SHP77 (cell line): ENCODE measurements around the gene TMEM163.
"Not testable (repeated sequence)": the region's sequence is repeated elsewhere in the genome, so short reads cannot be mapped to it uniquely, and the experiment has no call there.

Source experiments
- DNase-seq, 2 experiments: peaks; one replicate each; lab custom pipeline; 2025; lab: John Stamatoyannopoulos, UW

The TMEM163 gene

DNA sequence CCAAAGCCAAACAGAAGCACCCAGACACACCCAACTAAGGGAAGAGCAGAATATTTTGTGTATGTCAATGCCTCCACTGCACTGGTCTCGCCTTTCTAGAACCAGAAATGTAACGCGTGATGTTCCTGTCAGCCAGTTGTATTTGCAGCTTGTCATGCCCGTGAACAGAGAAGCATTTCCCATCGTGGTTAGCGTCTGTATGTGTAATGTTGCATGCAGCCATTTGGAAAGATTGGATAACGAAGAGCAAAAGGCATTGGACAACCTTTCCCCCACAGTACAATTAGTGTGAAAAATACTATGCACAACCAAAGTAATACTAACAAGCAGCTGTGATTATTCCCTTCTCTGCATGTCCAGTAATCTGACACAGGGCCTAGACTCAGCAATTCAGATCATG, 140.5 kb downstream of the TMEM163 start:
- DNase-seq = no peak

DNA sequence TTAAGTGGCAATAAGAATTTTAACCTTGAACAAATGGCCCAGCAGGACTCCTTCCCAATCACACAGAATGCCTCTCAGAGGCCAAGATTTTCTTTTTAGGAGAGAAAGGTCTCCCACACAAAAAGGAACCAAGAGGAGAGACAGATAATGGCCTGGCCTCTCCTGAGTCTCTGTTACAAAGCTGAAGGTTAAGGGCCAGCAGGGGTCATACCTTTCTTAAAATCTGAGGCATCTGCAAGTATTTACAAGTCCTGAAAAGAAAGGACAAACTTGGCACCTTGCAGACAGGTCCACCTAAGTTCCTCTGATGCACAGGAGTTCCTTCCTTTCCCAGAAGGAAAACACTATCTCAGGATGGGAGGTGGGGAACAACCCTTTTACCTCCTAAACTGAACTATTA, 142.3 kb downstream of the TMEM163 start:
- no peak for DNase-seq

DNA sequence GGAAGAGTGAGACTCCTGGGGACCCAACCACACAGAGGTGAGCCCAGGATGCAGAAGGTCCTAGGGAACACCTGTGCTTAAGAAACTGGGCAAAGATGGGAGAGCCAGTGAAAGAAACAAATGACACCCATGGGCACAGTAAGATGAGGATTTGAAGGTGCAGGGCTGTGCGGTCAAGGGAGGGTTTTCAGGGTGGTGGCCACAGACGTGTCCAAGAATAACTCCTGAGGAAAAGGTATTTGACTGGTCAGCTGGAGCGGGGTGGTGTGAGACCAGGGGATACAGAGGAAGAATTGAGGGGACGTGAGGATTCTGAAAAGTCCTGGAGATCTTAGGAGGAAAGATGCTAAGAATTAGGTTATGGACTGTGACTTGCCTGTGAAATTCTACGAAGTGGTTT, 142.9 kb downstream of the TMEM163 start:
- no peak for DNase-seq

DNA sequence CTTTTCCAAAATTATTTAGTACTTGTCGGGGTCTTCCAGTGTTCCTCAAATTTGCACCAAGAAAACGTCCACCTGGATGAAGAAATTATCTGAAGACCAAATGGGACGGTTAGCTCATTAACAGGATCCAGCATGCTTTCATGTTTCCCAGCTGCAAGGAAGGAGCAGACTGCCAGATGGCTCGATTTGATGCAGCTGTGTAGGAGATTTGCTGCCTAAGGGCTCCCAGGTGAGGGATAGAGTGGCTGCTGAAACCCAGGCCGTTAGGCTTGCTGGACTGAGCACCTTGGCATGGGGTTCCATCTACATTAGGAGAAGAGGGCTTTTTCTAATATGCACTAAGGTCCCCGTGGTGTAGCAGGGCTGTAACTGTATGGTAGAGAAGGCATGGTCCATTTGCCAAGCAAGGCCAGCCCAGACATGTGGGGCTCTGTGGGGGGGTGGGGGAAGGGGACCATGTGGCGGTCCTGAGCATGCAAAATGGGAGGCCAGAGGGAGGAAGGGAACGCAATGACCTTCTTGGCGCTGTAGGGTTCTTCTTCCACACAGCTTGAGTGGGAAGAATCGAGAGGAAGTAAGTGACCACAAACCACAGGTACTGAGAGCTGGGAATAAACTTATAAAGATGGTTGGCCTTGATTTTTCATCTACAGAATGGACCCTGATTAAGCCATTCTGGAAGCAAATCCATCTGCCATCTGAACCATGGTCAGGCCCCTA, 144.0 kb downstream of the TMEM163 start:
- peak in 1 of 2 experiments; percentile 15 for DNase-seq

DNA sequence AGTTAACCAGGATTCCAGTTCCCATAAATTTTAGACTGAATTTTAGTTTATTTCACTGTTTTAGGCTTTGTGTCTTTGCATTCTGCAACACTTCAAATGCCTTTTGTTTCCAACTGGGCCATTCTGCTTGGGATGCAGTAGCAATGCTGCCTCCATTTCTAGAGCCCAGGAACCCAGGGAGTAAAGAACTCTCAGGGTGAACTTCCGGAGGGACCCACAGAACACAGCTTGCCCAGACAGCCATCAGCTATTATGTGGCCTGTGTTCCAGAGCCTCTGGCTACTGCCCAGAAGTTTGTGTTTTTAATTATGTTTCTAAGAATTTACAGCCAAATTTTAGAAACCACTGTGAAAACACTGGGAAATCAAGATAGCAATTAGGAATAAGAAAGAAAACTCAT, 145.1 kb downstream of the TMEM163 start:
- no peak for DNase-seq

DNA sequence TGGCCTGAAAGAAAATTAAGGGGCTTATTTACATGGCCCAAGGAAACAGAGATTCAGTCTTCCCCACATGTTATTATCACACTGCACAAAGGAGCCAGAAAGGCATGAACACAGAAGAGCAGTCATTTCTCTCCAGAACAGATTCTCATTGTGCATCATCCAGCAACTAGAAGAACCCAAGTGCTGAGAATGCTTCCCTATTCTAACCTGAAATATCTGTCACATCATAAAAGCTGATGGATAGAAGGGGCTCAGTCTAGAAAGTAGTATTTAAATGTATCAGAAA, 145.8 kb downstream of the TMEM163 start:
- no peak for DNase-seq

DNA sequence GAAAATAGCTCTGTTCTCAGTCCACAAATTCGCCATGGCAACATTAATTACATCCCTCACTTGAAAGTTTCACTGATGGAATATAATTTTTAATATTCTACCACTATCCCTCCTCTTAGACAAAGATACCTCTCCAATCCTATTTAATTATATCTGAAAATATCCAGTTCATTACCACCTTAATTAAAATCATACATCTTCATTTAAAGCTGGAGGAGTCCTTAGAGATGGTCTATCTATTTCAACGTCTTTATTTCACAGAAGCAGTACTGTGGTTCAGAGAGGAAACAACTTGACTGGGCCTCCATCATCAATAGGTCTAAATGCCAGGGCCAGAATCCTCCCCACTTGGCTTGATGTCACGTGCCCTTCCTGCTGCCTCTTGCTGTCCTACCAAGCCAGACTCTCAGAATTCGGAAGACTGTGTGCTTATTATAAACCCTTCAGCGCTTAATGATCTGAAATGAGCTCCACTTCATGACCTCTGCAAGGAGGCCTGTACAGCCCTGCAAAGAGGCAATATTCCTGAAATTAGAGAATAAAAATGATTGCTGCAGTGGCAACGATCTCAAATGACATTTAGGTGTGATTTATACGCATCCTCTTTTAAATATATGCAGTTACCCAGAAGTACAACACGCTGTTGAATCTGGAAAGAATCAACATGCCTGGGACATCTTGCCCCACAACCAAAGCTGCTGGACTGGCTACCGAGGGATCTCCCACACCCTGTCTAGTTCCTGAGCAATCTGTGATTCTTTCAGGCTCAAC, 146.3 kb downstream of the TMEM163 start:
- DNase-seq = no peak

DNA sequence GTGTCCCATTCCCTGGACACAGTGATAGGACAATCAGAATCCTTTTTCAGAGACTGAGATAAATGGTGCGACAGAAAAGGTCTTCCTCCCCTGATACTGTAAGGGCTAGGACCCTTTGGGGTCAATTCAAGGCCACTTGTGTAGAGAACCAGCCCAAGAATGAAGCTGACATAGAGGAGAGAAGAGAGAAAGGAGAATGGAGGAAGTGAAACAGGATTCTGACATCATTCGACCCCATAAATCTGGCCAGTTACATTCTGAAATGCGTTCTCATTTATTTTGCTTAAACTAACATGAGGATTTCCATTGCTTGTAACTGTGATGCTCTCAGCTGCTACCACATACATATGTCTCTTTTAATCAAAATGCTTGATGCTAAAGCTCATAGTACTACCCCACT, 148.1 kb downstream of the TMEM163 start:
- DNase-seq = no peak

DNA sequence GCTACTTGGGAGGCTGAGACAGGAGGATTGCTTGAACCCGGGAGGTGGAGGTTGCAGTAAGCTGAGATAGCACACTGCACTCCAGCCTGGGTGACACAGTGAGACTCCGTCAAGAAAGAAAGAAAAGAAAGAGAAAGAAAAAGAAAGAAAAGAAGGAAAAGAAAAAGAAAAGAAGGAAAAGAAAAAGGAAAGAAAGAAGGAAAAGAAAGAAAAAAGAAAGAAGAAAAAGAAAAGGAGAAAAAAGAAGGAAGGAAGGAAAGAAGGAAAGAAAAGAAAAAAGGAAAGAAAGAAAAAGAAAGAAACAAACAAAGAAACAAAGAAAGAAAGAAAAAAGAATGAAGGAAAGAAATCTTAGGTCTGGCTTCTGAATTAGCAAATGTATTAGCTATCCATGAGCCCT, 150.4 kb downstream of the TMEM163 start:
- DNase-seq = no peak

DNA sequence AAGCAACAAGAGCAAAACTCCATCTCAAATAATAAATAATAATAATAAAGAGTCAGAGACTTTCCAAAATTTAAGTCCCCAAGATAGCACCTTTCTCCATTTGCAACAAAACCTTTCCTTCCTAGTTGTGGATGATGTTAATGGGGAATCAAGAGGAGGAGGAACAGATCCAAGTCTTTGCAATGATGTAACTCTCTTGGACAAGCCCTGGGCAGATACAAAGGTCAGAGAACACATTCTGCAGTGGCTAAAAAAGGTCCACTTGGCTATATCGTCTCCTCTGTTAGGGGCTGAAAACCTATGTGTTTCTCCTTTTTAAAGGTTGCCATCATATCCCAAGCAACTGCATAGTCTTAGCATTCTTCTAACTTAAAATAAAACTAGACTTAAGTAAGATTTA, 151.1 kb downstream of the TMEM163 start:
- DNase-seq = no peak

DNA sequence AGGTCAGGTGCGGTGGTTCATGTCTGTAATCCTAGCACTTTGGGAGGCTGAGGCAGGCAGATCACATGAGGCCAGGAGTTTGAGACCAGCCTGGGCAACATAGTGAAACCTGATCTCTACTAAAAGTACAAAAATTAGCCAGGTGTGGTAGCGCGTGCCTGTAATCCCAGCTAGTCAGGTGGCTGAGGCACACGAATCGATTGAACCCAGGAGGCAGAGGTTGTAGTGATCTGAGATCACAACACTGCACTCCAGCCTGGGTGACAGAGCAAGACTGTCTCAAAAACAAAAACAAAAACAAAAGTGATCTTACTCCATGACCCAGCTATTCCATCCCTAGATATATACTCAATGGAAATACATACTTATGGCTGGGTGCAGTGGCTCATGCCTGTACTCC, 153.8 kb downstream of the TMEM163 start:
- not testable (repeated sequence) for DNase-seq

DNA sequence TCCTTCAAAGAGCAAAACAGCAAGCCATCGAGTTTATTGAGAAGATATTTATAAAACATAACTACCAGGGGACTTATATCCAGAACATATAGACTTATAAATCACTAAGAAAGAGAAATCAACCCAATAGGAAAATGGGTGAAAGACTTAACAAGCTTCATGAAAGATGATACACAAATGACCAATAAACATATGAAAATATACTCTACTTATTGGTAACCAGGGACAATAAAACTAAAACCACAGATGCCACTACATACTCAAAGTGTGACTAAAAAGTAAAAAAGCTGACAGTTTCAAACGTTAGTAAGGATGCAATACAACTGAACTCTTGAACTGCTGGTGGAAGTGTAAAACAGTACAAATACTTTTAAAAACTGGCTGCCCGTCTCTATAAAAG, 154.3 kb downstream of the TMEM163 start:
- no peak for DNase-seq

DNA sequence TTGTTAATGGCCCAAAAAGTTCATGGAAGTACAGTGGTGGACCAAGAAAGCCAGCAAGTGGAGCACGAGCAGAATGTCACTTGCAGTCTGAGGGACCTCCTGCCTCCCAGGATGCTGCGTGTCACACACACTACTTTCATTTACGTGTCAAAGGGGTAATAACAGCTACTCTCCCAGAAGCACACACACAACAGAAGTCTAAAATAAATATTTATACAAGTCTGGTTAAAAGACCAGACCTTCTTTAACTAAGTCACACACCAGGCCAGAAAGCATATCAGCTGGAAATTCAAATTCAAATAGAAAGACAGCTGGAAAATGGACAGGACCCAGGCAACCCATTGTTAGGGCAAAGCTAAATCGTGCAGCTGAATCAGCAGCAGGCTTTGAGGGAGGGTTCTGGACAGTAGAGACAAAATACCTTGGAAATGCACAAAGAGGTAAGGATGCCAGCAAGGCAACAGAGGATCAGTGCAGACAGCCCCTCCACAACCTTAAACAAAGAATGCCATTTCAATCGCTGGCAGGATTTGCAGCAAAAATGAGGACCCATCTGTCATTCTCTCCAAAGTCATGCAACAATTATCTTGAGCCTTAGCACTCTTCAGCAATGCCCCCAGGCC, 160.5 kb downstream of the TMEM163 start:
- peak; percentile 41 to 65 for DNase-seq

DNA sequence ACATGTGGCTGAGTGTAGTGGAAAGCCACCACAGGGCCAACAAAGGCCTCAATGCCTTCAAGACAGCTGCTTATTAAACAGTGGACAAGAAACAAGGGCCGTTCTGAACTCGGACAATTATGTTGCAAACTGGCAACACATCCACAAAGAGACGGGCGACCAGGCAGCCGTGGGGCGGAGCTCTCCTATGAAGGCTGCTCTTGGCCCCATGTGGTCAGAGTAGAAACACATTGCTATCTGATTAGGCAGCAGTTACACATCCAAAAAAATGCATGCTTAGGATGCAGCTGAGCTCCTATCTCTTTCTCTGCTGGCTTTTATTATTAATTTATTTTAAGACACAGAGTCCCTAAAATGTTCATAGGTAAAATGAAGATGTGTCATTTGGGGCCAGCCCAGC, 163.4 kb downstream of the TMEM163 start:
- no peak for DNase-seq

DNA sequence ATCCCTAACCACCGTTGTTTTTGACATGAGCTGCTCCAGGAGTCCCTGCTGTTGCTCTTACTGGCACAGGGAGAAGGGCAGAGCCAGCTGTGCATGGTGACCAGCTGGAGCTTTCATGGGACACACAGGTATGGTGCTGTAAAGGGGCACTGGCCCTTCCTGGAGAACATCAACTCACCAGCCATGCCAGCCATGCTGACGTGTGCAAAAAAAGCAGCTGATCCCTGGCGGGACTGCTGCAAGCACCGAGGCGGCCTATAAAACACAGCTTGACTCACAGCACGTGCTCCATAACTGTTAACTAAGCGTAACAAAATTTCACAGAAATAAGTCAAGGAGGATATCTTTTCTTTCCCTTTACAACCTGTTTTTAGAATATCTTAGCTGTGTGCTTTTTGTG, 165.1 kb downstream of the TMEM163 start:
- no peak for DNase-seq

DNA sequence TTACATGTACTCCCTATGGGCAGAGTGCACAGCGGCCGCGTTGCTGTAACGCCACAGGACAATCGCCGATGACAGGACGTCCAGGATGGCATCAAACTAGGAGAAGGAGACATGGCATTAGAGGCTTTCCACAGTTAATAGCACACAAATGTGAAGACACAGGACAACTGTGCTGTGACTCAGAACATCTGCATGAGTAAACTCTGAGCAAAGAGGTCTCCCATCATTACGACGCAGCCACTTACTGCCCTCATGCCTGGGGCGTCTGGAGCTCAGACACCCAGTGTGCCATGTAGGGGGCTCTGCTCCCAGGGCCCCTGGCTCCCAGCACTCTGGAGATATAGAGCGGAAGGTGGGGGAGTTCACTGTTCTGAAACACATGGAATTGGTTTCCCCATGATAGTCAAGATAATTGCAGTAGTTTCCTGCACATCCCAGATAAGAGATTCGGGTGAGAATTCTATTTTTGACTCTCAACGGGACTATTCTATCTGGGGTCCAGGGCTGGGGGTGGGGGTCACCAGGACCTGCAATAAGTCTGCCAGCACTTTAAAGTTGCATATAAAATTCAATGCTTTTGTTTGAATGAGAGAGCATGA, 168.1 kb downstream of the TMEM163 start:
- no peak for DNase-seq

DNA sequence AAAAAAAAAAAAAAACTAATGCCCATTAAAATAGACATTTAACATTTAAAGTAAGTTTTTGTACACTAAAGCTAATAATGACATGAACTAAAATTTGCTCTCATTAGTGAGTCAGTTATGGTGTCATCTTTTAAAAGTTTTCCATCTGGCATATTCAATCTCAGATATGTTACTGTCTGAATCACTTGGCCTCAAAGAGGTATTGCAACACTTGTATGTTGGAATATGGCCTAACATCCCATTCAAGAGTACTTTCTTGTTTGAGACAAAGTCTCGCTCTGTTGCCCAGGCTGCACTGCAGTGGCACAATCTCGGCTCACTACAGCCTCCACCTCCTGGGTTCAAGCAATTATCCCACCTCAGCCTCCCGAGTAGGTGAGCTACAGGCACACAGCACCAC, 169.7 kb downstream of the TMEM163 start:
- no peak for DNase-seq

DNA sequence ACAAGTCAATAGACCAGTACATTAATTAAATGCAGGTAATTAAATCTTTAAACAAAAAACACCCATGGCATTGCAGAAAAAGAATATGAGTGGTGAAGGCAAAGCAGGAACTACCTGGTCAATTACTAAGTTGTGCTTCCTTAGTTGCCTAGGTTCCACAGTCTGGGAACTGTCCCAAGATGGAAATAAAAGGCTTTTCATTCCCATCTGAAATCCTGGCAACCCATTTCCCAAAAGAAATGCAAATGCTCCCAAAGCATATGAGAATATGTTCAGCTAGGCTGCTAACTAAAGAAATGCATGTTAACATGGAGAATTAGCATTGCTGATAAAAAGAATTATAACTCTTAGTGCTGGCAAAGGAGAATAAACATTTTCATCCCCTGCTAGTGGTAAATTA, 177.8 kb downstream of the TMEM163 start:
- no peak for DNase-seq

DNA sequence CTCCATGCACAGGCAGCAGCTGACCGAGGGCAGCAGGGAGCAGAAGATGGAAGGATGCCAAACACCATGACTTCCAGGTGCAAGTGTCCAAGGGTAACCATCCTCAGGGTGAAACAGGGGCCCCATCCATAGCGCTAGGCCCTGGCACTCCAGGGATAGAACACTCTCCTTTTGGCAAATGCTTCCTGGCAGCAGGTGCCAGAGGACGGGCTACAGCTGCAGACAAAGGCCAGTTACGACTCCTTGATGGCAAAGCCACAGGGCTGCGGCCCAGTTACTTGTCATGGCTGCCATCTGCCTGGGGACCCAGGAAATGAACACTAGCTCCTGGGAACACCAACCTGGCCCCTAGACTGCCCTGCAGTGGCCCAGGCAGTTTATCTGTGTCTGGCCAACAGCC, 178.8 kb downstream of the TMEM163 start:
- peak; percentile 28 to 53 for DNase-seq

DNA sequence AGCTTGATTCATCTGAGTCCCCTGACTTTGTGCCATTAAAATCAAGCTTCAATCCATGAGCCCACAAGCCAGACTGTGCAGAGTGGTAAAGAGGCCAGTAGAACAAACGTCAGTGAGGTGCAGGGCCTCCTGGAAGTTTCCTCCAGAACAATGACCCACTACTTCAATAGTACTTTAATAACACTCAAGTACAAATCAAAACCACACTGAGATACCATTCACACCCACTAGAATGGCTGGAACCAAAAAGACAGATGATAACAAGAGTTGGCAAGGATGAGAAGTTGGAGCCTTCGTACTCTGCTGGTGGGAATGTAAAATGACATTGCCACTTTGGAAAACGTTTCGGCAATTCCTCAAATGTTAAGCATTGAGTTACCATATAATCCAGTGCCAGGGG, 181.1 kb downstream of the TMEM163 start:
- no peak for DNase-seq

DNA sequence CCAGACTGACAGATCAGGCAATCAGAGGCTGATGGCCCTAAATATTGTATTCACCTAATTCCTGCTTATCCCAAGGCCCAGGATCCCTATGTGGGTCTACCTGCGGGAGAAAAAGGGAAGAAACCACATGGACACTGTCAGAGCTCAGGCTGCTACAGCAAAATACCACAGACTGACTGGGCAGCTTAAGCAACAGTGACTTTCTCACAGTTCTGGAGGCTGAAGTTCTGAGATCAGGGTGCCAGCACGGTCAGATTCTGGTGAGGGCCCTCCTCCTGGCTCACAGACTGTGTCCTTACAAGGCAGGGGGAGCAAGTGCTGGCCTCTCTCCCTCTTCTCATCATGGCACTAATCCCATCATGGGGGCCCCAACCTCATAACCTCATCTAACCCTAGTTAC, 181.7 kb downstream of the TMEM163 start:
- no peak for DNase-seq

DNA sequence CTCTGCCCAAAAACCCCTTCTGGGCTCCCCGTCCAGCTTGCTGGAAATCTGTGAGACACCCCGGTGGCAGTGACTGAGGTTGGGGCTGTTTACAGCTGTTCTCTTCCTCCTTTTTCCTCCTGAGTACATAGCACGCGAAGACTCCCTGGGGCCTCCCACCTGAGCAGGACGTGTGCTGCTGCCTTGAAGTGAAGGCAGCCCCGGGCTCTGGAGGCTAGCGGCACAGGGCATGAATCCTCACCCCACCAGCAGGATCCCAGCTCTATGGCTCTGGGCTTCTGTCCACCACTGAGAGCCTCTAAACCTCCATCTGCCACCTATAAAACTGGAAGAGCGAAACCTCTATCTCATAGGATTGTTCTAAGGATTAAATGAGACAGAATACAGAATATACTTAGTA, 182.5 kb downstream of the TMEM163 start:
- no peak for DNase-seq

DNA sequence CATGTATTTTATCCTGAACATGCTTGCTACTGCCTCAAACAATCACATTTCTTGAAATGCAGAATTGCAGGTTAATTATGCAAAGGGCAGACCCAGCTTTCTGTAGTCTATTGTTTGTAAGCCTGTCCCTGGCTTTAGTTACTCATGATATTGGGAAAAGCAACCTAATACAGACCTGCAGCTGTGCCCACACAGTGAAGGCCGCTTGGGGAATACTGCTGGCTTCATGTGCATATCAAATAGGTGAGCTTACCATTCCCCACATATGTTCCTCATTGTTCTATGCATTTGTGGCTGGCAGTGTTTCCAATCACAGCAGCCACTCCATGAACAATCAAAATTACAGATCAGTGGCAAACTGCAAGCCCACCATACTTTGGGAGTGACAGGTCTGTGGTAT, 186.3 kb downstream of the TMEM163 start:
- no peak for DNase-seq
